Upper lobe of right lung (tissue), 1 donor: Measurements from ENCODE around the gene STARD5. TPM values are rescaled to one million over a fixed set of nuclear protein-coding genes. Genes with fewer than 3 reads are reported as not detected.
"Not testable (repeated sequence)": the region's sequence is repeated elsewhere in the genome, so short reads cannot be mapped to it uniquely, and the experiment has no call there.

Experiments used
- ATAC-seq: fragments of 200-7000 bp; cut with Tn5 transposase; one replicate; pipeline ENCODE4 v1.9.1; 2020; ENCODE audit warnings: mild to moderate bottlenecking, moderate library complexity
- DNase-seq: peaks from one replicate; pipeline ENCODE4 v3.0.0-alpha.2; 2020
- H3K27ac ChIP-seq: fragments of 200-600 bp; one replicate; pipeline ENCODE4 v1.8.0; 2022
- H3K27me3 ChIP-seq: fragments of 200-600 bp; one replicate; pipeline ENCODE4 v1.8.0; 2022; ENCODE audit warnings: mild to moderate bottlenecking
- H3K36me3 ChIP-seq: fragments of 200-600 bp; one replicate; pipeline ENCODE4 v1.8.0; 2022
- H3K4me1 ChIP-seq: fragments of 200-600 bp; one replicate; pipeline ENCODE4 v1.8.0; 2022
- H3K4me3 ChIP-seq: fragments of 200-600 bp; one replicate; pipeline ENCODE4 v1.8.0; 2022; ENCODE audit warnings: mild to moderate bottlenecking
- H3K9me3 ChIP-seq: fragments of 200-600 bp; one replicate; pipeline ENCODE4 v1.8.0; 2022
- intact Hi-C: fragments of 100-400 bp; cut with DNase I; formaldehyde crosslinking; loops from one replicate; pipeline ENCODE4 v1.11.0; 2022
- total RNA-seq: library from RNA; stranded (reverse); fragmentation: NEBNext Ultra II Directional; extraction: Animal tissue kit (Norgen Biotek cat#: 25700); gene quantifications from one replicate; pipeline ENCODE4 v1.2.1, GENCODE V29; 2021
- TF ChIP-seq, protein P1 (sequence below): fragments of 200-600 bp; IDR thresholded peaks from one replicate; pipeline ENCODE4 v1.8.0; 2022; ENCODE audit warnings: antibody characterized with exemption
- donor health status: DM: no; HTN: yes; CAD: no; lungs with severe emphysema.

The STARD5 gene
- total RNA-seq, 1 donor from 2014 or later = 5.4 TPM

DNA sequence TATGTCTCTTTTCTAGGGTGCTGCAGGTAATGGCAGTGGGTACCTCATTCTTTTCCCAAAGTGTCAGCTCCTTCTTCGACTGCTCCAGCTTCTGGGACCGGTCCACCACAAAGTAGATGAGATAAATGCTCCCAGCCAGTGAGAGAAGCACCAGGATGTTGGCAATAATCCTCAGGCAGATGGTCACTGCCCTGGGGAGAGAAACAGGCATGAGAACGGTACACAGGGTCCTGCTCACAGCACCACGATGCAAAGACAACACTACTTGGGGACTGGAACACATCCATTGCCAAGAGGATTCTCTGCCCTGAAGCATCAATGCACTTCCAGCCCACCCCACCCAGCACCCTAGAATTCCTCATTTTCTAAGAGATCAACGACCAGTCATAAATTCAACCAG, 27.7 kb upstream of the STARD5 start:
- H3K9me3 ChIP-seq = no peaks in the 10 kb centered on the region
- no peak overlapping the region for H3K27ac ChIP-seq
- no peaks in the 10 kb centered on the region for H3K36me3 ChIP-seq
- DNase-seq (no peak), ATAC-seq (no peak)
- no peaks in the 10 kb centered on the region for H3K27me3 ChIP-seq
- TF ChIP-seq, protein P1, sequence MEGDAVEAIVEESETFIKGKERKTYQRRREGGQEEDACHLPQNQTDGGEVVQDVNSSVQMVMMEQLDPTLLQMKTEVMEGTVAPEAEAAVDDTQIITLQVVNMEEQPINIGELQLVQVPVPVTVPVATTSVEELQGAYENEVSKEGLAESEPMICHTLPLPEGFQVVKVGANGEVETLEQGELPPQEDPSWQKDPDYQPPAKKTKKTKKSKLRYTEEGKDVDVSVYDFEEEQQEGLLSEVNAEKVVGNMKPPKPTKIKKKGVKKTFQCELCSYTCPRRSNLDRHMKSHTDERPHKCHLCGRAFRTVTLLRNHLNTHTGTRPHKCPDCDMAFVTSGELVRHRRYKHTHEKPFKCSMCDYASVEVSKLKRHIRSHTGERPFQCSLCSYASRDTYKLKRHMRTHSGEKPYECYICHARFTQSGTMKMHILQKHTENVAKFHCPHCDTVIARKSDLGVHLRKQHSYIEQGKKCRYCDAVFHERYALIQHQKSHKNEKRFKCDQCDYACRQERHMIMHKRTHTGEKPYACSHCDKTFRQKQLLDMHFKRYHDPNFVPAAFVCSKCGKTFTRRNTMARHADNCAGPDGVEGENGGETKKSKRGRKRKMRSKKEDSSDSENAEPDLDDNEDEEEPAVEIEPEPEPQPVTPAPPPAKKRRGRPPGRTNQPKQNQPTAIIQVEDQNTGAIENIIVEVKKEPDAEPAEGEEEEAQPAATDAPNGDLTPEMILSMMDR = no peak
- no peak overlapping the region for H3K4me3 ChIP-seq
- no peaks in the 10 kb centered on the region for H3K4me1 ChIP-seq
- intact Hi-C loops = no loop called here

GRCh38 chr15:81349271-81349670, 25.3 kb upstream of the STARD5 start:
- no peak for DNase-seq
- no peak for ATAC-seq
- no peaks in the 10 kb centered on the region for H3K27me3 ChIP-seq
- TF ChIP-seq, protein P1 = no peak
- no peaks in the 10 kb centered on the region for H3K4me1 ChIP-seq
- H3K36me3 ChIP-seq = no peaks in the 10 kb centered on the region
- no peak overlapping the region for H3K27ac ChIP-seq
- intact Hi-C loops = no loop called here
- H3K4me3 ChIP-seq = no peak overlapping the region
- H3K9me3 ChIP-seq = no peaks in the 10 kb centered on the region

- ATAC-seq, intact Hi-C loops, H3K27me3 ChIP-seq, H3K27ac ChIP-seq, DNase-seq, H3K4me1 ChIP-seq, H3K4me3 ChIP-seq, H3K36me3 ChIP-seq, H3K9me3 ChIP-seq: not testable (repeated sequence)
Observed at GRCh38 chr15:81348691-81349090, 24.8 kb upstream of the STARD5 start.

DNA sequence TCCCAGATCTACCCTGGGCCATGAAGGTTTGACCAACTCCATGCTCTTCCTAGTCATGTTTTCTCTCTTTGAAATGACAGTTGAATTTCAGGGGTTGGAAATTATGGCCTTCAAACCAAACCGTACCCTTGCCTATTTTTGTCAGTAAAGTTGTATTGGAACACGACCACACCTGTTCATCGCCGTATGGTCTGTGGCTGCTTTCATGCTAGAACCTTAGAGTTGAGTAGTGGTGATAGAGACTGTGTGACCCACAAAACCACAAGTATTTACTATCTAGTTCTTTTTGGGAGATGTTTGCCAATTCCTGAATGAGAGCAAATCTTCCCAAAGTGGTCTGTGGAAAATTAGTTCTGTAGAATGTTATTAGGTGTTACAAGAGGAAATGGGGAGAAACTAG, 24.0 kb upstream of the STARD5 start:
- Histone ChIP-seq H3K27me3 (no peaks in the 10 kb centered on the region), H3K4me1 (no peaks in the 10 kb centered on the region), H3K36me3 (no peaks in the 10 kb centered on the region), H3K27ac (no peak overlapping the region), H3K9me3 (no peaks in the 10 kb centered on the region), H3K4me3 (no peak overlapping the region)
- ATAC-seq (no peak), DNase-seq (no peak)
- TF ChIP-seq, protein P1 = no peak
- intact Hi-C loops = no loop called here

DNA sequence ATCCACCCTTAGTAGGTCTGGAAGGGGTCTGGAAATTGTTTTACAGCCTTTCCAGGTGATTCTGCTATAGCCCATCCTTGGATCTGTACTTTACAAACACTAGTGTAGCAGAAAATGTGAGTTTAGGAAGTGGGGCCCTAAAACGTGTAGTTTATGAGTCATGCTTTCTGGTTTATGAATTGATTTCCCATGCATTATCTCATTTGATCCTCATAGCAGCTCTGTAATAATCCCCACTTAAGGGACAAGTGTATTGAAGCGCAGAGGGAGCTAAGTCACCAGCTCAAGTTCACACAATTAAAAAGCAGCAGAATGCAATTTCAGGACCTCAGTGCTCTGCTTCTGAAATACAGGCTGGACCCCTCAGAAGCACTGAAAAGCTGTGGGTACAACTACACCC, 22.7 kb upstream of the STARD5 start:
- DNase-seq (no peak), ATAC-seq (no peak)
- Histone ChIP-seq H3K36me3 (no peaks in the 10 kb centered on the region), H3K27me3 (no peaks in the 10 kb centered on the region), H3K4me1 (no peaks in the 10 kb centered on the region), H3K27ac (no peak overlapping the region), H3K4me3 (no peak overlapping the region), H3K9me3 (no peaks in the 10 kb centered on the region)
- intact Hi-C loops = no loop called here
- TF ChIP-seq, protein P1 = no peak

GRCh38 chr15:81343371-81343770, 19.4 kb upstream of the STARD5 start:
- ATAC-seq (no peak), DNase-seq (no peak)
- no peaks in the 10 kb centered on the region for H3K9me3 ChIP-seq
- no peaks in the 10 kb centered on the region for H3K27me3 ChIP-seq
- no peak overlapping the region for H3K27ac ChIP-seq
- no peaks in the 10 kb centered on the region for H3K36me3 ChIP-seq
- intact Hi-C loops = no loop called here
- H3K4me3 ChIP-seq = no peak overlapping the region
- TF ChIP-seq, protein P1 = no peak
- H3K4me1 ChIP-seq = no peaks in the 10 kb centered on the region
